ENCODE results near the gene TLR9. TPM values are rescaled to one million over a fixed set of nuclear protein-coding genes. Genes with fewer than 3 reads are reported as not detected.

The TLR9 gene
- total RNA-seq, 1 experiment from 2014 or later = not detected

DNA sequence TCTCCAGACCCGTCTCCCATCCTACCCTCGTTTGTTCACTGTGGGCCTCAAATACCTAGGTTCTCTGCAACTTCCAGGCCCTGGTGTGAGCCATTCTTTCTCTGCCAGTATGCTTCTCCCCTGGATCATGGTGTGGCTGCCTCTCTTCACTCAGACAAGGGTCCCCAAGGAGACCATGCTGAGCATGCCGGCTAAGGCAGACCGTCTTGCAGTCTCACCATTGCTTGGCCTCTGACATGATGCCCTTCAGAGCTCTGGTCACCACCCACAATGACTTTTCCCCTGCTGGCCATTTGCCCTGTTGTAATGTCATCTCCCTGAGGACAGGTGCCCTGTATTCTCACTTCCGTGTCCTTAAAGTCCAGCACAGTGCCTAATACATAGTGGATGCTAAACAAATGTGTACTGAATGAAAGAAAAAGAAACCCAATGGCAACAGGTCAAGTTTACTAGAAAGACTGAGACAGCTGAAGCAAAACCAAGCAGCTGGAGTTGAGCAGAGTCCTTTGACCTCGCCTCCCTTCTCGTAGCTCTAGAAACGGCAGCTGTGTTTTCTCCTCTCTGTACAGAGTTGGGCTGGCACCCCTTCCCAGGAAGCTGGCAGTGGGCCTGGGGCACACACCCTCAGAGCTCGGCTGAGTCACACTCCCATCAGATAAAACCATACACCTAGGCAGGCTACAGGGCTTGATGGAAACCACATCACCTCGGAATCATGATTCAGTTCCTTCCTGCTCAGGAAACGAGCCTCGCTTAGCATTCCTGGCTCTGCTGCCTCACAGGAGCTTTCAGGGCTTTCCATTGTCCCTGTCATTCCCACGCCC, 8.6 kb downstream of the TLR9 start:
- peak overlapping the region; percentile 1; the same call in 1 of the 2 replicates for H3K27ac Mint-ChIP-seq
- POLR2A ChIA-PET = no interaction called here
- DNase-seq (ENCODE audit: low spot score) = no peak
- no peak overlapping the region for H3K4me3 Mint-ChIP-seq
- CTCF ChIA-PET = interaction anchor here (0.9 to 11.5 kb wide), 8 partner anchors 18 to 172 kb away, joined by 3 to 222 read pairs (median 4); partner anchors contain the start of genes TWF2 and WDR82
- H3K36me3 Mint-ChIP-seq = peaks cover 38% of the 10 kb centered on the region
- H3K27me3 Mint-ChIP-seq (ENCODE audit: low read depth) = no peaks in the 10 kb centered on the region
- no peak for ATAC-seq
- peaks cover 6% of the 10 kb centered on the region; the same call in 1 of the 2 replicates for H3K4me1 Mint-ChIP-seq
- no peaks in the 10 kb centered on the region for H3K9me3 Mint-ChIP-seq
- TF ChIP-seq, protein P1, sequence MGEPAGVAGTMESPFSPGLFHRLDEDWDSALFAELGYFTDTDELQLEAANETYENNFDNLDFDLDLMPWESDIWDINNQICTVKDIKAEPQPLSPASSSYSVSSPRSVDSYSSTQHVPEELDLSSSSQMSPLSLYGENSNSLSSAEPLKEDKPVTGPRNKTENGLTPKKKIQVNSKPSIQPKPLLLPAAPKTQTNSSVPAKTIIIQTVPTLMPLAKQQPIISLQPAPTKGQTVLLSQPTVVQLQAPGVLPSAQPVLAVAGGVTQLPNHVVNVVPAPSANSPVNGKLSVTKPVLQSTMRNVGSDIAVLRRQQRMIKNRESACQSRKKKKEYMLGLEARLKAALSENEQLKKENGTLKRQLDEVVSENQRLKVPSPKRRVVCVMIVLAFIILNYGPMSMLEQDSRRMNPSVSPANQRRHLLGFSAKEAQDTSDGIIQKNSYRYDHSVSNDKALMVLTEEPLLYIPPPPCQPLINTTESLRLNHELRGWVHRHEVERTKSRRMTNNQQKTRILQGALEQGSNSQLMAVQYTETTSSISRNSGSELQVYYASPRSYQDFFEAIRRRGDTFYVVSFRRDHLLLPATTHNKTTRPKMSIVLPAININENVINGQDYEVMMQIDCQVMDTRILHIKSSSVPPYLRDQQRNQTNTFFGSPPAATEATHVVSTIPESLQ (CRISPR knock-in tag; IDR thresholded peaks at IDR 0.05) = no peak
- TF ChIP-seq, protein P2, sequence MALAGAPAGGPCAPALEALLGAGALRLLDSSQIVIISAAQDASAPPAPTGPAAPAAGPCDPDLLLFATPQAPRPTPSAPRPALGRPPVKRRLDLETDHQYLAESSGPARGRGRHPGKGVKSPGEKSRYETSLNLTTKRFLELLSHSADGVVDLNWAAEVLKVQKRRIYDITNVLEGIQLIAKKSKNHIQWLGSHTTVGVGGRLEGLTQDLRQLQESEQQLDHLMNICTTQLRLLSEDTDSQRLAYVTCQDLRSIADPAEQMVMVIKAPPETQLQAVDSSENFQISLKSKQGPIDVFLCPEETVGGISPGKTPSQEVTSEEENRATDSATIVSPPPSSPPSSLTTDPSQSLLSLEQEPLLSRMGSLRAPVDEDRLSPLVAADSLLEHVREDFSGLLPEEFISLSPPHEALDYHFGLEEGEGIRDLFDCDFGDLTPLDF (CRISPR knock-in tag; IDR thresholded peaks at IDR 0.05) = no peak
- TF ChIP-seq ZSCAN18 (CRISPR knock-in tag; IDR thresholded peaks at IDR 0.05) (no peak), OVOL2 (CRISPR knock-in tag; IDR thresholded peaks at IDR 0.05; ENCODE audit: borderline replicate concordance) (no peak), EMX1 (CRISPR knock-in tag; IDR thresholded peaks at IDR 0.05) (no peak), ZNF121 (CRISPR knock-in tag; IDR thresholded peaks at IDR 0.05) (no peak), SMAD3 (CRISPR knock-in tag; IDR thresholded peaks at IDR 0.05; ENCODE audit: borderline replicate concordance) (no peak), ZNF671 (CRISPR knock-in tag; IDR thresholded peaks at IDR 0.05) (no peak), ZNF423 (CRISPR knock-in tag; IDR thresholded peaks at IDR 0.05) (no peak), ZNF317 (CRISPR knock-in tag; IDR thresholded peaks at IDR 0.05; ENCODE audit: borderline replicate concordance, low read depth) (no peak), PRRX2 (CRISPR knock-in tag; IDR thresholded peaks at IDR 0.05) (no peak), ZNF416 (CRISPR knock-in tag; IDR thresholded peaks at IDR 0.05) (no peak)
- TF ChIP-seq, protein P3, sequence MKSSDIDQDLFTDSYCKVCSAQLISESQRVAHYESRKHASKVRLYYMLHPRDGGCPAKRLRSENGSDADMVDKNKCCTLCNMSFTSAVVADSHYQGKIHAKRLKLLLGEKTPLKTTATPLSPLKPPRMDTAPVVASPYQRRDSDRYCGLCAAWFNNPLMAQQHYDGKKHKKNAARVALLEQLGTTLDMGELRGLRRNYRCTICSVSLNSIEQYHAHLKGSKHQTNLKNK (CRISPR knock-in tag; IDR thresholded peaks at IDR 0.05) = no peak

DNA sequence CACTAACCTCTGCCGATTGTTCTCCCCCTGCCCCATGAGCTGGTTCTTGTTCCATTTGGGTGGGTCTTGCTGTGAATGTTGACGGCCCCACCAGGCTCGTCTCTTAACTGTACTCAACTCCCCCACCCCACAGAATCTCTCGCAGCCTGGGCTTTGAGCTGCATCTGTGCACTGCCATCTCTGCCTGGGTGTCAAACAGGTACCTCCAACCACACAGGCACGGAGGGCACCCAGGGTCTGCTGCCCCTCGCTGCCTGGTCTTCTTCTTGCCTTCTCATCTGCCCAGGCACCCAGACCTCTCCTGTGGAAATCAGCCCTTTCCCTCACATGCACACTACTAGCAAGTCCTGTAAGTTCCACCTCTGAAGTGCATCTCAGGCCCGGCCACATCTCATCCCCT, 10.1 kb downstream of the TLR9 start:
- Mint-ChIP-seq H3K27ac (no peak overlapping the region), H3K4me1 (0 out of 2 replicates have a peak, but pooled peaks cover 4% of the 10 kb centered on the region), H3K9me3 (no peaks in the 10 kb centered on the region), H3K27me3 (ENCODE audit: low read depth) (no peaks in the 10 kb centered on the region), H3K4me3 (no peak overlapping the region), H3K36me3 (peaks cover 53% of the 10 kb centered on the region)
- no peak for DNase-seq (ENCODE audit: low spot score)
- POLR2A ChIA-PET = no interaction called here
- no peak for ATAC-seq
- CTCF ChIA-PET = interaction anchor here (1.1 to 11.5 kb wide), 2 partner anchors 19 to 211 kb away, joined by 3 to 222 read pairs; partner anchors contain the start of gene TWF2
- no peak for TF ChIP-seq ZNF138 (CRISPR knock-in tag; conservative IDR thresholded peaks at IDR 0.05)
- TF ChIP-seq E2F4 (CRISPR knock-in tag; IDR thresholded peaks at IDR 0.05; ENCODE audit: borderline replicate concordance, low read depth) = no peak
- TF ChIP-seq, protein P4, sequence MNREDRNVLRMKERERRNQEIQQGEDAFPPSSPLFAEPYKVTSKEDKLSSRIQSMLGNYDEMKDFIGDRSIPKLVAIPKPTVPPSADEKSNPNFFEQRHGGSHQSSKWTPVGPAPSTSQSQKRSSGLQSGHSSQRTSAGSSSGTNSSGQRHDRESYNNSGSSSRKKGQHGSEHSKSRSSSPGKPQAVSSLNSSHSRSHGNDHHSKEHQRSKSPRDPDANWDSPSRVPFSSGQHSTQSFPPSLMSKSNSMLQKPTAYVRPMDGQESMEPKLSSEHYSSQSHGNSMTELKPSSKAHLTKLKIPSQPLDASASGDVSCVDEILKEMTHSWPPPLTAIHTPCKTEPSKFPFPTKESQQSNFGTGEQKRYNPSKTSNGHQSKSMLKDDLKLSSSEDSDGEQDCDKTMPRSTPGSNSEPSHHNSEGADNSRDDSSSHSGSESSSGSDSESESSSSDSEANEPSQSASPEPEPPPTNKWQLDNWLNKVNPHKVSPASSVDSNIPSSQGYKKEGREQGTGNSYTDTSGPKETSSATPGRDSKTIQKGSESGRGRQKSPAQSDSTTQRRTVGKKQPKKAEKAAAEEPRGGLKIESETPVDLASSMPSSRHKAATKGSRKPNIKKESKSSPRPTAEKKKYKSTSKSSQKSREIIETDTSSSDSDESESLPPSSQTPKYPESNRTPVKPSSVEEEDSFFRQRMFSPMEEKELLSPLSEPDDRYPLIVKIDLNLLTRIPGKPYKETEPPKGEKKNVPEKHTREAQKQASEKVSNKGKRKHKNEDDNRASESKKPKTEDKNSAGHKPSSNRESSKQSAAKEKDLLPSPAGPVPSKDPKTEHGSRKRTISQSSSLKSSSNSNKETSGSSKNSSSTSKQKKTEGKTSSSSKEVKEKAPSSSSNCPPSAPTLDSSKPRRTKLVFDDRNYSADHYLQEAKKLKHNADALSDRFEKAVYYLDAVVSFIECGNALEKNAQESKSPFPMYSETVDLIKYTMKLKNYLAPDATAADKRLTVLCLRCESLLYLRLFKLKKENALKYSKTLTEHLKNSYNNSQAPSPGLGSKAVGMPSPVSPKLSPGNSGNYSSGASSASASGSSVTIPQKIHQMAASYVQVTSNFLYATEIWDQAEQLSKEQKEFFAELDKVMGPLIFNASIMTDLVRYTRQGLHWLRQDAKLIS (CRISPR knock-in tag; IDR thresholded peaks at IDR 0.05; ENCODE audit: borderline replicate concordance) = no peak
- no peak for TF ChIP-seq IRF2 (CRISPR knock-in tag; IDR thresholded peaks at IDR 0.05; ENCODE audit: borderline replicate concordance, low read depth)
- TF ChIP-seq, protein P2 (CRISPR knock-in tag; IDR thresholded peaks at IDR 0.05) = no peak
- no peak for TF ChIP-seq IRF1 (CRISPR knock-in tag; IDR thresholded peaks at IDR 0.05)
- no peak for TF ChIP-seq FOXP4 (CRISPR knock-in tag; IDR thresholded peaks at IDR 0.05)
